ENCODE measurements around the gene GPR146.

The GPR146 gene

DNA sequence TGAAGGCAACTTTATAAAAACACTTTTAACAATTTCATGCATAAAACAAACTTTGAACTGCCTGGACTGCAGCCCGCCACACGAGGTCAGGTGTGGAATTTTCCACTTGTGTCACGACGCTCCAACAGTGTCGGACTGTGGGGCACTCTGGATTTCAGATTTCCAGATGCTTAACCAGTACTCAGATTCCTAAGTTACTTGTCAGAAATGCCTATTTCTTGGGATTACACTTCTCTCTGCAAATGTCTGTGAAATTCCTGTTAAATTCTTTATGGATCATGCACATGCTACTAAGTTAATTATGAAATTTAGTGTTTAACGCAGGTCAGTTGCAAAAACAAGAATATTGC, 43.1 kb downstream of the GPR146 start:
- no peak overlapping the region for H3K4me3 ChIP-seq (replicated peaks in 1 of 2; ENCODE audit: low read depth in 2 of 2, low read length in 2 of 2)
- DNase-seq (ENCODE audit: low read depth in 2 of 2): peak in 1 of 2 donors; percentile 25

DNA sequence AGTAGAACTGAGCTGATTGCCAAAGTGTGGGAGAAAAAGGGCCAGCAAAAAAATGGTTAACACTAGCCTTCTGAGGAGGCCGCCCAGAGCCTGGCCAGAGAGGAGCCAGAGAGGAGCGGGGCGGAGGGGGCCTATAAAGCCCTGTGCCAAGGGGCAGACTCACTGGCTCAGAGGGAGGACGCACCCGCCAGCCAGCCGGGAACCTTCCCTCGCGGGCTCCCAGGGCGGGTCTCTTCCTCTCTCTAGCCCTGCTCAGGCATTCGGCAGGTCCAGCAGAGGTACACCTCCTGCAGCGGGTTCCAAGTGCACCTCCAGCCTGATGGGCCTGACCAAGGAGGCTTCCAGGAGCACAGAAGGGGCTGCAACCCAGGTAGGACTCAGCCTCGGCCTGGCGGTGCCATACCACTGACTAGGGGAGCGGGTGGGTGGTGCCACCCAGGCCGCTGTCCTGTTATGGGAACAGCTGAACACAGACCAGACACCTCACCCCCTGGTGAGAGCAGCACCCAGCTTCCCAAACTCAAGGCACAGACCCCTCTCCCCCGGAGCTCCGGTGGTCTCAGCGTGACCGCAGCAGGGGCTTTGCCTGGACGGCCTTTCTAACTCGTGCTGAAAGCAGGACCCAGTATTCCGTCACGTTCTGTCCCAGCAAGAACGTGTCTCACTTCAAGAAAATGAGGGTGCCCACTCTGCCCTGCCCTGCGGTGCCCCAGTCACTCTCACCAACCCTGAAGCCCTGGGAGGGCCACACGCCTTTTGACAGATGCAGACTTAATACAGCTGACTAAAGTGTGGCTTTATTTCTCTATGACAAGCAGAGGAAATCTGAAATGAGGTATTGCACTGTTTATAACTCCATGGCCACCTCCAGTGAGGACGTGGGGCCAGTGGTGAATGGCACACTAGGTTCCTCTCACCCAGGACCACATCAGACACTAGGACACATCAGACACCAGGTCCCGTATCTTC, 43.9 kb downstream of the GPR146 start, which contains the start of gene GPER1:
TSS of gene GPER1 (plus strand) at position 162 of the 969 bp plus-strand sequence. CDS start 3,616 bp downstream, outside the sequence.
- peak; percentile 42 to 75 for DNase-seq (ENCODE audit: low read depth in 2 of 2)
- peak within 1 kb of the TSS; percentile 40 to 56 for H3K4me3 ChIP-seq (replicated peaks in 1 of 2; ENCODE audit: low read depth in 2 of 2, low read length in 2 of 2)

More for the DNA sequence above, 43.1 kb downstream of the GPR146 start:
- TF ChIP-seq, protein P1, sequence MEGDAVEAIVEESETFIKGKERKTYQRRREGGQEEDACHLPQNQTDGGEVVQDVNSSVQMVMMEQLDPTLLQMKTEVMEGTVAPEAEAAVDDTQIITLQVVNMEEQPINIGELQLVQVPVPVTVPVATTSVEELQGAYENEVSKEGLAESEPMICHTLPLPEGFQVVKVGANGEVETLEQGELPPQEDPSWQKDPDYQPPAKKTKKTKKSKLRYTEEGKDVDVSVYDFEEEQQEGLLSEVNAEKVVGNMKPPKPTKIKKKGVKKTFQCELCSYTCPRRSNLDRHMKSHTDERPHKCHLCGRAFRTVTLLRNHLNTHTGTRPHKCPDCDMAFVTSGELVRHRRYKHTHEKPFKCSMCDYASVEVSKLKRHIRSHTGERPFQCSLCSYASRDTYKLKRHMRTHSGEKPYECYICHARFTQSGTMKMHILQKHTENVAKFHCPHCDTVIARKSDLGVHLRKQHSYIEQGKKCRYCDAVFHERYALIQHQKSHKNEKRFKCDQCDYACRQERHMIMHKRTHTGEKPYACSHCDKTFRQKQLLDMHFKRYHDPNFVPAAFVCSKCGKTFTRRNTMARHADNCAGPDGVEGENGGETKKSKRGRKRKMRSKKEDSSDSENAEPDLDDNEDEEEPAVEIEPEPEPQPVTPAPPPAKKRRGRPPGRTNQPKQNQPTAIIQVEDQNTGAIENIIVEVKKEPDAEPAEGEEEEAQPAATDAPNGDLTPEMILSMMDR (IDR thresholded peaks at IDR 0.05; ENCODE audit: low read depth, low read length): no peak

DNA sequence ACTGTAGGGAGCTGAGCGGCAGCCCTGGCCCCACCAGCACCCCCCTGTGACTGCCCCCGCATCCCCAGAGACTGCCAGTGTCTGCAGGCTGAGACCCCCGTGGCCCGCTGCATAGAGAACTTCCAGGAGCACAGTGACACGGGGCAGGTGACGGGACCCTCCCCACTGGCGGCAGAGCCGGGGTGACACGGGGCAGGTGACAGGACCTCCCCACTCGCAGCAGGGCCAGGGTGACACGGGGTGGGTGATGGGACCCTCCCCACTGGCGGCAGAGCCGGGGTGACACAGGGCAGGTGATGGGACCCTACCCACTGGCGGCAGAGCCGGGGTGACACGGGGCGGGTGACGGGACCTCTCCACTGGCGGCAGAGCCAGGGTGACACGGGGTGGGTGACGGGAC, 45.9 kb downstream of the GPR146 start:
- no peak for DNase-seq (ENCODE audit: low read depth in 2 of 2)
- no peak overlapping the region for H3K4me3 ChIP-seq (replicated peaks in 1 of 2; ENCODE audit: low read depth in 2 of 2, low read length in 2 of 2)
- TF ChIP-seq, protein P1 (IDR thresholded peaks at IDR 0.05; ENCODE audit: low read depth, low read length): no peak

More for the DNA sequence above, 43.9 kb downstream of the GPR146 start, which contains the start of gene GPER1:
- TF ChIP-seq, protein P1 (IDR thresholded peaks at IDR 0.05; ENCODE audit: low read depth, low read length): no peak

DNA sequence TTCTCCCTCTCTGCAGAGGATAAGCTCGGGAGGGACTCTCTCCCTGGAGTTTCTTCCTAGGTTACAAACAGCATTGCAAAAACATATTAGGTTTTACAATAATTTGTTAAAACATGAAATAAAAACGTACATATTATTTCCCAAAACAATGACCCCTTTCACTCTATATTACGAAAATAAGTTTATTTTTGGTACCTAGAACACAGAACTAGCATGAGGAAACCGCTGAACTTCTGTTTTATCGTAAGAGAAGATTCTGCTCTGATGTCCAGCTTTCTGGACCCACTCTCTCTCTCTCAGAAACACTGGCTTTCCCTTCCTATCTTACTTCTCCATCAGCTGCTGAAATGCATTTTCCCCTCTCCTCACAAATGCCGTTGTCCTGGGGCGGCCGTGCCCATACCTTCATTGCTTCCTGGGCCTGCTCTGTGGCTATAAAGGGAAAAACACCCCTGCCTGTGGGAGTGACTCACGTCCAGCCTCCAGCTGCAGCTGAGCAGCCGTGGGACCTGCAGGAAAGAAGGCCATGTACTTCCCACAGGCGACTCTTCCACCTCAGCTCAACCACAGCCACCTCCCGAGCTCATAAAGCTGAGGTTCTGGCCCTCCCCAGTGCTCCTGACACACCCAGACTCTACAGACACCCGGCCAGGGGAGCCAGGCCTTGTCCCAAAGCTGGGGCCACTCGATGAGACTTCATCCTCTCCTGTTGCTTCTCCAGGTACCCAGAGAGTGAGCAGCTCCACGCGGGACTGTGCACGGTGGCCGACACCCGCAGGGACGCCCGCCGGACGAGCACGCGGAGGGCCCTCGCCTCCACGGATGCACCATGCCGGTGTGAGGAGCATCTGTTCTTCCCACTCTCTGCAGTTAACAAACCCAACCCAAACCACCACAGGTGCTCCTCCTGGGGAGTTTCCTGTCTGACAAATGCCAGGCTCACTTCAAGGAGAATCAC, 46.6 kb downstream of the GPR146 start:
- TF ChIP-seq, protein P1 (IDR thresholded peaks at IDR 0.05; ENCODE audit: low read depth, low read length): no peak
- H3K4me3 ChIP-seq (replicated peaks in 1 of 2; ENCODE audit: low read depth in 2 of 2, low read length in 2 of 2): no peak overlapping the region
- peak in 1 of 2 donors; percentile 26 for DNase-seq (ENCODE audit: low read depth in 2 of 2)

DNA sequence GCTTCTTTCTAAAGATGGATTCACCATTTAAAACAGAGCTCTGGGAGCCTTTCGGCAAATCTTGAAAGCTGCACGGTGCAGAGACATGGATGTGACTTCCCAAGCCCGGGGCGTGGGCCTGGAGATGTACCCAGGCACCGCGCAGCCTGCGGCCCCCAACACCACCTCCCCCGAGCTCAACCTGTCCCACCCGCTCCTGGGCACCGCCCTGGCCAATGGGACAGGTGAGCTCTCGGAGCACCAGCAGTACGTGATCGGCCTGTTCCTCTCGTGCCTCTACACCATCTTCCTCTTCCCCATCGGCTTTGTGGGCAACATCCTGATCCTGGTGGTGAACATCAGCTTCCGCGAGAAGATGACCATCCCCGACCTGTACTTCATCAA, 47.3 kb downstream of the GPR146 start:
- TF ChIP-seq, protein P1 (IDR thresholded peaks at IDR 0.05; ENCODE audit: low read depth, low read length): no peak
- no peak for DNase-seq (ENCODE audit: low read depth in 2 of 2)
- H3K4me3 ChIP-seq (replicated peaks in 1 of 2; ENCODE audit: low read depth in 2 of 2, low read length in 2 of 2): no peak overlapping the region

DNA sequence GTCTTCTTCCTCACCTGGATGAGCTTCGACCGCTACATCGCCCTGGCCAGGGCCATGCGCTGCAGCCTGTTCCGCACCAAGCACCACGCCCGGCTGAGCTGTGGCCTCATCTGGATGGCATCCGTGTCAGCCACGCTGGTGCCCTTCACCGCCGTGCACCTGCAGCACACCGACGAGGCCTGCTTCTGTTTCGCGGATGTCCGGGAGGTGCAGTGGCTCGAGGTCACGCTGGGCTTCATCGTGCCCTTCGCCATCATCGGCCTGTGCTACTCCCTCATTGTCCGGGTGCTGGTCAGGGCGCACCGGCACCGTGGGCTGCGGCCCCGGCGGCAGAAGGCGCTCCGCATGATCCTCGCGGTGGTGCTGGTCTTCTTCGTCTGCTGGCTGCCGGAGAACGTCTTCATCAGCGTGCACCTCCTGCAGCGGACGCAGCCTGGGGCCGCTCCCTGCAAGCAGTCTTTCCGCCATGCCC, 47.9 kb downstream of the GPR146 start:
- H3K4me3 ChIP-seq (replicated peaks in 1 of 2; ENCODE audit: low read depth in 2 of 2, low read length in 2 of 2): no peak overlapping the region
- TF ChIP-seq, protein P1 (IDR thresholded peaks at IDR 0.05; ENCODE audit: low read depth, low read length): no peak
- DNase-seq (ENCODE audit: low read depth in 2 of 2): no peak
